Activated CD8-positive, alpha-beta T cell treated with anti-CD3 and anti-CD28 coated beads for 36 hours (primary cell): Measurements from ENCODE around the gene SMIM45.
A peak's percentile ranks its signal among the peaks of the same experiment; 100 is the strongest.

Experiments
- ATAC-seq: fragments of 200-7000 bp; cut with Tn5 transposase; one replicate; pipeline ENCODE4 v1.10.0; 2021; ENCODE audit warnings: mild to moderate bottlenecking, moderate library complexity
- CTCF ChIA-PET: fragments of 350-600 bp; sonication (Branson Sonifier 250); formaldehyde crosslinking; loops from one replicate; lab custom pipeline; 2021; ENCODE audit warnings: antibody characterized with exemption; lab: Charles Lee
- POLR2A ChIA-PET: fragments of 350-600 bp; sonication (Branson Sonifier 250); formaldehyde crosslinking; loops from one replicate; lab custom pipeline; 2021; ENCODE audit warnings: antibody characterized with exemption; lab: Charles Lee
- DNase-seq: peaks from one replicate; pipeline ENCODE4 v3.0.0-alpha.2; 2020
- H3K27ac Mint-ChIP-seq: one replicate; pipeline ENCODE4 v1.8.0; 2021; ENCODE audit warnings: mild to moderate bottlenecking, mixed read lengths
- H3K27me3 Mint-ChIP-seq: one replicate; pipeline ENCODE4 v1.8.0; 2021; ENCODE audit warnings: mixed read lengths
- H3K36me3 Mint-ChIP-seq: one replicate; pipeline ENCODE4 v1.8.0; 2021; ENCODE audit warnings: low read depth, mixed read lengths
- H3K4me1 Mint-ChIP-seq: one replicate; pipeline ENCODE4 v1.8.0; 2021; ENCODE audit warnings: low read depth, mixed read lengths
- H3K4me3 Mint-ChIP-seq: one replicate; pipeline ENCODE4 v1.8.0; 2021; ENCODE audit warnings: mild to moderate bottlenecking, moderate library complexity, mixed read lengths
- H3K9me3 Mint-ChIP-seq: one replicate; pipeline ENCODE4 v1.8.0; 2021; ENCODE audit warnings: mixed read lengths
- intact Hi-C: fragments of 100-400 bp; cut with micrococcal nuclease; formaldehyde crosslinking; loops from one replicate; pipeline ENCODE4 v1.10.0; 2022
- TF ChIP-seq, protein P1 (sequence below): fragments of 200-600 bp; IDR thresholded peaks from one replicate; pipeline ENCODE4 v1.8.0; 2022; ENCODE audit warnings: antibody characterized with exemption, mild to moderate bottlenecking

The SMIM45 gene

DNA sequence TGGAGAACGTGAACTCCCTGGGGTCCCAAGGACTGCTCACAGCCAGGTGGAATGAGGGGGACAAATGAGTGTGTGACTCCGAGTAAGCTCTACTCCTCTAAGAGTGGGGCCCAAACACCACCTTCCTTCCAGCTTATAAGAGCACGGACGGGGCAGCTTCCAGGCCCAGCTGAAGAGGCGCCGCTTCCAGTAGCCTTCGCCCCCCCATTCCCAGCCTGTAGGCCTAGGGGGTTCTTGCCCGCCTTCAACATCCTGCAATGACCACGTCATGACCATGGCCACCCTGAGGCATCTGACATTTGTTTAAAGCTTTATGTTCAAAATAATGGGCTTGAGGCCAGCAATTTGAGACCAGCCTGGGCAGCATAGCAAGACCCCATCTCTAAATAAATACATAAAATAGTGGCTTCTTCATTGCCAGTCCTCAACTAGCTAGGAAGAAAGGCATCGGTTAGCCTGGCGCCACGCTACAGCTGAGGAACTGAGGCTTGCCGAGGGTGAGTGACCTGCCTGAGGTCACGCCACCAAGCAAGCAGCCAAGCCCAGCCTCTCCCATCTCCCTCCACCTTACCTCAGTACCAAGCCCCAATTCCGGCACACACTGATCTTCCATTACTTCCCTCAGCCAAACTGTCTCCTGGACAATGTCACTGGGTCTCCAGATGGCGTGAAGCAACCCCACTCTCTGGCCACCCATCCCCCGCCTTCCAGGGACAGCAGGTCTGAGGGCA, 17.5 kb upstream of the SMIM45 start:
- H3K9me3 Mint-ChIP-seq: no peaks in the 10 kb centered on the region
- DNase-seq (no peak), ATAC-seq (no peak)

GRCh38 chr22:41935015-41935351, 17.0 kb upstream of the SMIM45 start:
- Mint-ChIP-seq H3K9me3 (no peaks in the 10 kb centered on the region), H3K27me3 (no peaks in the 10 kb centered on the region), H3K27ac (no peak overlapping the region), H3K4me3 (no peak overlapping the region), H3K36me3 (peaks cover 26% of the 10 kb centered on the region), H3K4me1 (peaks cover 15% of the 10 kb centered on the region)
- intact Hi-C loops: no loop called here
- ChIA-PET CTCF (no interaction called here), POLR2A (interaction anchor here (1.5 to 8.3 kb wide), 2 partner anchors 12 to 78 kb away, joined by 3 to 134 read pairs; partner anchors contain the start of gene TNFRSF13C)
- TF ChIP-seq, protein P1, sequence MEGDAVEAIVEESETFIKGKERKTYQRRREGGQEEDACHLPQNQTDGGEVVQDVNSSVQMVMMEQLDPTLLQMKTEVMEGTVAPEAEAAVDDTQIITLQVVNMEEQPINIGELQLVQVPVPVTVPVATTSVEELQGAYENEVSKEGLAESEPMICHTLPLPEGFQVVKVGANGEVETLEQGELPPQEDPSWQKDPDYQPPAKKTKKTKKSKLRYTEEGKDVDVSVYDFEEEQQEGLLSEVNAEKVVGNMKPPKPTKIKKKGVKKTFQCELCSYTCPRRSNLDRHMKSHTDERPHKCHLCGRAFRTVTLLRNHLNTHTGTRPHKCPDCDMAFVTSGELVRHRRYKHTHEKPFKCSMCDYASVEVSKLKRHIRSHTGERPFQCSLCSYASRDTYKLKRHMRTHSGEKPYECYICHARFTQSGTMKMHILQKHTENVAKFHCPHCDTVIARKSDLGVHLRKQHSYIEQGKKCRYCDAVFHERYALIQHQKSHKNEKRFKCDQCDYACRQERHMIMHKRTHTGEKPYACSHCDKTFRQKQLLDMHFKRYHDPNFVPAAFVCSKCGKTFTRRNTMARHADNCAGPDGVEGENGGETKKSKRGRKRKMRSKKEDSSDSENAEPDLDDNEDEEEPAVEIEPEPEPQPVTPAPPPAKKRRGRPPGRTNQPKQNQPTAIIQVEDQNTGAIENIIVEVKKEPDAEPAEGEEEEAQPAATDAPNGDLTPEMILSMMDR: no peak
- DNase-seq (no peak), ATAC-seq (no peak)

More for the DNA sequence above, 17.5 kb upstream of the SMIM45 start:
- H3K27ac Mint-ChIP-seq: no peak overlapping the region
- POLR2A ChIA-PET: interaction anchor here (0.9 to 8.3 kb wide), 3 partner anchors 11 to 77 kb away, joined by 3 to 134 read pairs (median 3); partner anchors contain the start of gene TNFRSF13C
- TF ChIP-seq, protein P1: no peak
- H3K4me3 Mint-ChIP-seq: no peak overlapping the region
- H3K36me3 Mint-ChIP-seq: peaks cover 21% of the 10 kb centered on the region
- CTCF ChIA-PET: interaction anchor here (0.8 kb wide), 1 partner anchor 9 kb away, joined by 4 read pairs; no protein-coding TSS in a partner anchor
- H3K27me3 Mint-ChIP-seq: no peaks in the 10 kb centered on the region
- H3K4me1 Mint-ChIP-seq: peaks cover 11% of the 10 kb centered on the region
- intact Hi-C loops: no loop called here

DNA sequence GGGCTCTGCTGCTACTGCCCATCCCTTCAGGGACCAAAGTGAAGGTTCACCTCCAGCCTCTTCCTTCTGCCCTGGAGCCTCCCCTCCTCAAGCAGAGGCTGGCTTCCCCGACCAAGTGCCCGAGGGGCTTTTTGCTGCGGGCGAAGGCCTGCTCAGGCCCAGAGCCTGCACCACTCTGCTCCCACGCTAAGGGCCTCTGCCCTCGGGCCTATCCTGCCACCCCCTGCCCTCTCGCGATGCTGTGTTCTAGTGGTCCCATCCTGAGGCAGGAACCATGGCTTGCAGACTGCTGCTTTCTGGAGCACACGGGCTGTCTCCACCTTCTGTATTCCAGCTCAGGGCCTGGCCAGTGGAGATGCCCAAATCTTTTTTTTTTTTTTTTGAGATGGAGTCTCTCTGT, 16.4 kb upstream of the SMIM45 start:
- ATAC-seq (no peak), DNase-seq (no peak)
- POLR2A ChIA-PET: interaction anchor here (8.3 kb wide), 1 partner anchor 12 kb away, joined by 134 read pairs; the partner anchor contains the start of gene TNFRSF13C
- Mint-ChIP-seq H3K9me3 (no peaks in the 10 kb centered on the region), H3K4me1 (peaks cover 20% of the 10 kb centered on the region), H3K27me3 (no peaks in the 10 kb centered on the region), H3K27ac (no peak overlapping the region), H3K4me3 (no peak overlapping the region), H3K36me3 (peaks cover 31% of the 10 kb centered on the region)
- TF ChIP-seq, protein P1: no peak
- intact Hi-C loops: no loop called here
- CTCF ChIA-PET: interaction anchor here (6.7 kb wide), 1 partner anchor 9 kb away, joined by 62 read pairs; the partner anchor contains the start of gene TNFRSF13C

- no peaks in the 10 kb centered on the region for H3K27me3 Mint-ChIP-seq
- ChIA-PET CTCF (interaction anchor here (1.6 to 6.7 kb wide), 2 partner anchors 10 to 239 kb away, joined by 4 to 62 read pairs; partner anchors contain the start of gene TNFRSF13C), POLR2A (interaction anchor here (2.6 to 8.3 kb wide), 2 partner anchors 13 to 75 kb away, joined by 8 to 134 read pairs; partner anchors contain the start of gene TNFRSF13C)
- no peak overlapping the region for H3K4me3 Mint-ChIP-seq
- peaks cover 44% of the 10 kb centered on the region for H3K36me3 Mint-ChIP-seq
- H3K4me1 Mint-ChIP-seq: peaks cover 34% of the 10 kb centered on the region
- intact Hi-C loops: no loop called here
- no peaks in the 10 kb centered on the region for H3K9me3 Mint-ChIP-seq
- DNase-seq (no peak), ATAC-seq (no peak)
- TF ChIP-seq, protein P1: no peak
- peak overlapping the region; percentile 42 for H3K27ac Mint-ChIP-seq
Measured at GRCh38 chr22:41936894-41937169, 15.1 kb upstream of the SMIM45 start.
